Stomach (tissue), 9 donors: Measurements from ENCODE around the gene LRRC15. TPM values are rescaled to one million over a fixed set of nuclear protein-coding genes. Genes with fewer than 3 reads are reported as not detected.

ENCODE experiments used
- DNase-seq, 2 donors: peaks; one replicate each; pipeline versions ENCODE4 v3.0.0 to v3.0.0-alpha.2; 2013 to 2019
- H3K27ac ChIP-seq, 5 donors: fragments of 200-600 bp in 4 of 5; sonication (generic) in 4 of 5; one replicate each; pipeline ENCODE4 v1.5.1; 2013 to 2019; ENCODE audit warnings: mild to moderate bottlenecking in 1 of 5, moderate library complexity in 1 of 5
- H3K27me3 ChIP-seq, 3 donors: fragments of 200-600 bp; sonication (generic); one replicate each; pipeline ENCODE4 v1.5.1; 2017 to 2019; ENCODE audit warnings: mixed run types in 1 of 3
- H3K36me3 ChIP-seq, 4 donors: fragments of 200-600 bp; sonication (generic); 1 replicate in 3 of 4; 2 replicates in 1 of 4; pipeline ENCODE4 v1.5.1; 2016 to 2019
- H3K4me1 ChIP-seq, 4 donors: fragments of 200-600 bp; sonication (generic); one replicate each; pipeline ENCODE4 v1.5.1; 2016 to 2019
- H3K4me3 ChIP-seq, 4 donors: fragments of 200-600 bp; sonication (generic) in 3 of 4; one replicate each; pipeline ENCODE4 v1.5.1; 2016 to 2019; ENCODE audit warnings: mild to moderate bottlenecking in 1 of 4
- H3K9me3 ChIP-seq, 4 donors: fragments of 200-600 bp; sonication (generic); one replicate each; pipeline ENCODE4 v1.5.1; 2016 to 2019
- EP300 ChIP-seq: sonication (generic); formaldehyde crosslinking; IDR thresholded peaks from one replicate; pipeline ENCODE4 v1.6.1; 2017; ENCODE audit warnings: antibody characterized with exemption
- POLR2A ChIP-seq, 4 donors: fragments of 450-650 bp; IDR thresholded peaks; one replicate each; pipeline ENCODE4 v1.6.1; 2016; ENCODE audit warnings: antibody characterized with exemption in 4 of 4, control low read depth in 2 of 4, mild to moderate bottlenecking in 1 of 4, moderate library complexity in 1 of 4
- POLR2AphosphoS5 ChIP-seq, 3 donors: sonication (generic); formaldehyde crosslinking; IDR thresholded peaks; one replicate each; pipeline ENCODE4 v1.6.1; 2016; ENCODE audit warnings: antibody characterized with exemption in 3 of 3
- WGBS, 5 donors: extraction: QIAGEN DNeasy Blood & Tissue Kit in 3 of 5; methylation state at CpG; one replicate each; pipeline versions ENCODE4 v1.1.5 to v1.1.7; 2013 to 2018; 5-methylcytosine and 5-hydroxymethylcytosine counted together
- intact Hi-C: fragments of 100-400 bp; cut with DNase I; formaldehyde crosslinking; loops from one replicate; pipeline ENCODE4 v1.15.1; 2023; ENCODE audit warnings: low total_unique reads
- polyA plus RNA-seq, 3 donors: library from polyadenylated mRNA; stranded (reverse); fragments of 200-250 nt; gene quantifications; one replicate each; pipeline ENCODE4 v1.2.3, GENCODE V29; 2013
- total RNA-seq, 5 donors: library from RNA; depleted of rRNA; stranded (reverse); fragments of >200 nt; gene quantifications; one replicate each; pipeline versions ENCODE4 v1.1.0 to v1.2.3, GENCODE V29; 2014 to 2016
- TF ChIP-seq, protein P1 (sequence below), 7 experiments: fragments of 450-650 bp in 4 of 7; fragments of 200-600 bp in 3 of 7; sonication (generic) in 3 of 7; IDR thresholded peaks; one replicate each; pipeline ENCODE4 v1.5.1; 2016 to 2019; ENCODE audit warnings: antibody characterized with exemption in 7 of 7, control low read depth in 2 of 7, mild to moderate bottlenecking in 1 of 7
- donor health status: healthy with polysubstance abuse.
- donor health status: Bipolar disorder and iron deficiency.
- donor health status: healthy.

Gene LRRC15
- total and polyA plus RNA-seq, 8 donors: 0.03 to 1.7 (median 0.43) TPM; not detected in 3

DNA sequence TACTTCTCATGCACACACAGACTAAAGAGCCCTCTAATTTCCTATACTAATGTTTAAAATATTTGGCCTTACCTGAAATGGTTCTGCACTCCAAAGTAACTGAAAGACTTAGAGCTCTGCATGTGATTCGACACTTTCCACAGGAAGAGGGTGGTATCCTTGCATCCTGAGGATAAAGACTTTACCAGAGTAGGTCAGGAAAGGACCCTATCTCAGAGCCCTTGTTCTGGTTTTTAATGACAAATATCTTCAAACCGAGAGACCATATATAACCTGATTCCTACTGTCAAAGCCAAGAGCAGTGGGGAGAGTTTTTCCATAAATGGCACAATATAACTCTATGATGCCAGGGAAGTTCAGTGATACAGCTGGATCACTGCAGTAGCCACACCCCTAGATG is 29.6 kb upstream of the LRRC15 start, which contains the start of gene GP5:
TSS of gene GP5 (minus strand) at position 101 of the 400 bp plus-strand sequence. CDS start 984 bp downstream, outside the sequence.
- TF ChIP-seq POLR2A (IDR thresholded peaks at IDR 0.05) (no peak), POLR2AphosphoS5 (IDR thresholded peaks at IDR 0.05) (no peak), EP300 (no peak)
- TF ChIP-seq, protein P1, sequence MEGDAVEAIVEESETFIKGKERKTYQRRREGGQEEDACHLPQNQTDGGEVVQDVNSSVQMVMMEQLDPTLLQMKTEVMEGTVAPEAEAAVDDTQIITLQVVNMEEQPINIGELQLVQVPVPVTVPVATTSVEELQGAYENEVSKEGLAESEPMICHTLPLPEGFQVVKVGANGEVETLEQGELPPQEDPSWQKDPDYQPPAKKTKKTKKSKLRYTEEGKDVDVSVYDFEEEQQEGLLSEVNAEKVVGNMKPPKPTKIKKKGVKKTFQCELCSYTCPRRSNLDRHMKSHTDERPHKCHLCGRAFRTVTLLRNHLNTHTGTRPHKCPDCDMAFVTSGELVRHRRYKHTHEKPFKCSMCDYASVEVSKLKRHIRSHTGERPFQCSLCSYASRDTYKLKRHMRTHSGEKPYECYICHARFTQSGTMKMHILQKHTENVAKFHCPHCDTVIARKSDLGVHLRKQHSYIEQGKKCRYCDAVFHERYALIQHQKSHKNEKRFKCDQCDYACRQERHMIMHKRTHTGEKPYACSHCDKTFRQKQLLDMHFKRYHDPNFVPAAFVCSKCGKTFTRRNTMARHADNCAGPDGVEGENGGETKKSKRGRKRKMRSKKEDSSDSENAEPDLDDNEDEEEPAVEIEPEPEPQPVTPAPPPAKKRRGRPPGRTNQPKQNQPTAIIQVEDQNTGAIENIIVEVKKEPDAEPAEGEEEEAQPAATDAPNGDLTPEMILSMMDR (IDR thresholded peaks at IDR 0.05): no peak
- H3K4me3 ChIP-seq: peak within 1 kb of the TSS; percentile 5 to 42 (median 28)
- H3K9me3 ChIP-seq: no peaks in the 10 kb centered on the region
- no peak for DNase-seq
- peaks cover 0 to 4% (median under 1%) of the 10 kb centered on the region in 4 donors for H3K36me3 ChIP-seq
- intact Hi-C loops: no loop called here
- 62 to 87% (median 78%) methylated on average over 2 of the region's 2 CpGs for WGBS, 5 donors
- no peak within 1 kb of the TSS for H3K27ac ChIP-seq
- H3K4me1 ChIP-seq: peaks cover 13 to 25% (median 20%) of the 10 kb centered on the region in 4 donors
- H3K27me3 ChIP-seq: peaks cover 0 to 45% (median 15%) of the 10 kb centered on the region in 3 donors

DNA sequence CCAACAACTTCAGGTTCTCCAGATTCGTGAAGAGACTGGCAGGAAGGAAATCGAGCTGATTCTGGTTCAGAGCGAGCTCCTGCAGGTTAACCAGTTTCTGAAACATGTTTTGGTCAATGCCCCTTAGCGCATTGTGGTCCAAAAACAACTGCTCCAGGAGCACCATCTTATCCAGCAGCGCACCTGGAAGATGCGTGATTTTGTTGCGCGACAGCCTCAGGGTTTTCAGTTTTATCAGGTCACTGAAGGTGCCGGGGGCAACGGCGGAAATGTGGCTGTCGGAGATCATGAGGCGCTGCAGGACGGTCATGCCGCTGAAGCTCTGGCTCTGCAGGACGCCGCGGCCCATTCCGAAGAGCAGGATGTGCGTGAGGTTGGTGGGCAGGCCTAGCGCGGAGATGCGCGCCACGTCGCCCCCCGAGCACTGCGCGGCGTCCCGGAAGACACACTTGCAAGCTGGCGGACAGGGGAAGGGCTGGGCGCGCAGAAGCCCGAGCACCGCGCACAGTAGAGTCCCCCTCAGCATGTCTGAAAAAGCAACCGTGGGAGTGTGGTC is 28.3 kb upstream of the LRRC15 start:
- intact Hi-C loops: no loop called here
- no peak overlapping the region for H3K27ac ChIP-seq
- DNase-seq: peak in 1 of 2 donors; percentile 74
- 11 to 22% (median 14%) methylated on average over 18 to 38 of the region's 38 CpGs for WGBS, 5 donors
- TF ChIP-seq, protein P1 (IDR thresholded peaks at IDR 0.05): no peak
- no peak for TF ChIP-seq POLR2A (IDR thresholded peaks at IDR 0.05)
- TF ChIP-seq POLR2AphosphoS5 (IDR thresholded peaks at IDR 0.05): no peak
- peaks cover 0 to 45% (median 15%) of the 10 kb centered on the region in 3 donors for H3K27me3 ChIP-seq
- no peaks in the 10 kb centered on the region for H3K9me3 ChIP-seq
- peak overlapping the region; percentile 5 to 42 (median 28) for H3K4me3 ChIP-seq
- H3K36me3 ChIP-seq: no peaks in the 10 kb centered on the region
- peaks cover 13 to 25% (median 20%) of the 10 kb centered on the region in 4 donors for H3K4me1 ChIP-seq

DNA sequence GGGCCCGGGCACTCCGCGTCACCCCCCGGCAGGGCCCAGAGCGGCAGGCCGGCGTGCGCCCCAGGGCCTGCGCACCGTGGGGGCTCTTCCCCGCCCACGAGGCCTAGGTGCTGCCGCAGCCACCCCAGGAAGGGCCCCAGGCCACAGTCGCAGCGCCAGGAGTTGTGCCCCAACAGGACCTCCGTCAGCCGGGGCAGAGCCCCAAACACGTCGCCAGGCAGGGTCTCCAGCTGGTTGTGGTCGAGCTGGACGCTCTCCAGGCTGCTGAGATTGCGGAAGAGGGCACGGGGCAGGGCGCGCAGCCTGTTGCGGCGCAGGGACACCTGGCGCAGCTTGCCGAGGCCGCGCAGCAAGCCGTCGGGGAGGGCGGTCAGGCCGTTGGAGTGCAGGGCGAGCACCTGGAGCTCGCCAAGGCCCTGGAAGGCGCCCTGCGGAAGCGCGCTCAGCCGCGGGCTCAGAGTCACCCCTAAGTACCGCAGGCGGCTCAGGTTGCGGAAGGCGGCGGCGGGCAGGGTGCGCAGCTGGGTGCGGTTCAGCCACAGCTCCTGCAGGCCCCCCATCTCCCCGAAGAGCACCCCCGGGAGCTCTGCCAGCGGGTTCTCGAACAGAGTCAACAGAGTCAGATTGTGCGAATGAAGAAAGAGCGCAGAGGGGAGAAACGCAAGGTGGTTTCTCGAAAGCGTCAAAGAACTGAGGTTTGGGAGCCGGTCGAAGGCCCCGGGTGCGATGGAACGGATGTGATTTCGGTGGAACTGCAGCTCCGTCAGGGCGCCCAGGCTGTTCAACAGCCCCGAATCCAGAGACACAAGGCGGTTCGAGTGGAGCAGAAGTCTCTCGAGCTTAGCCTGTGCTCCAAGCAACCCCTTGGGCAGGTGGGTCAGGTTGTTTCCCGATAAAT is 27.6 kb upstream of the LRRC15 start:
- Histone ChIP-seq H3K9me3 (no peaks in the 10 kb centered on the region), H3K27ac (peak overlapping the region in 4 of 5 donors; percentile 7 to 68 (median 56)), H3K4me3 (peak overlapping the region; percentile 22 to 42 (median 30)), H3K27me3 (peaks cover 0 to 49% (median 15%) of the 10 kb centered on the region in 3 donors), H3K36me3 (no peaks in the 10 kb centered on the region), H3K4me1 (peaks cover 13 to 25% (median 20%) of the 10 kb centered on the region in 4 donors)
- intact Hi-C loops: no loop called here
- no peak for TF ChIP-seq POLR2A (IDR thresholded peaks at IDR 0.05)
- TF ChIP-seq POLR2AphosphoS5 (IDR thresholded peaks at IDR 0.05): no peak
- TF ChIP-seq, protein P1 (IDR thresholded peaks at IDR 0.05): no peak
- TF ChIP-seq EP300: no peak
- DNase-seq: peak in 1 of 2 donors; percentile 84
- WGBS, 5 donors: 24 to 47% (median 30%) methylated on average over 21 to 73 of the region's 73 CpGs

DNA sequence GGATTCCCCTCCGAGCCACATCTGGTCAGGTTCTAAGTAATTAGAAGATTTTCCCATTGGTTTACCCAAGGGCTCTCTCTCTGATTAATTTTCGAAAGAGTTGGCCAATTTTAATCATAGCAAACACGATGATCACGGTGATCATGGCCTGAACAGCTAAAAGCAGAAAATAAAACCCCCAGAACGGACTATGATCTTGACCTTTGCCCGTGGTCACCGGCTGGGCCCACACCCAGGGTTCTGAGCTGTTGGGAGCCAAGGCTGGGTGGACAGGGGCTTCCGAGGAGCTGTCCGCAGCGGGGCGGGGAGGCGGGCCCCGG is 27.0 kb upstream of the LRRC15 start:
- Histone ChIP-seq H3K9me3 (no peaks in the 10 kb centered on the region), H3K27me3 (peaks cover 0 to 52% (median 15%) of the 10 kb centered on the region in 3 donors), H3K4me3 (peak overlapping the region; percentile 22 to 42 (median 30)), H3K4me1 (peaks cover 13 to 25% (median 20%) of the 10 kb centered on the region in 4 donors), H3K27ac (peak overlapping the region in 4 of 5 donors; percentile 7 to 68 (median 56)), H3K36me3 (no peaks in the 10 kb centered on the region)
- TF ChIP-seq EP300 (no peak), POLR2A (IDR thresholded peaks at IDR 0.05) (no peak), POLR2AphosphoS5 (IDR thresholded peaks at IDR 0.05) (no peak)
- TF ChIP-seq, protein P1 (IDR thresholded peaks at IDR 0.05): no peak
- intact Hi-C loops: no loop called here
- 36 to 54% (median 50%) methylated on average over 5 to 13 of the region's 13 CpGs for WGBS, 5 donors
- no peak for DNase-seq
